WTC11 (cell line): ENCODE data around the gene MIGA1. TPM values are rescaled to one million over a fixed set of nuclear protein-coding genes. Genes with fewer than 3 reads are reported as not detected.

ENCODE experiments used
- ATAC-seq: fragments of 200-7000 bp; cut with Tn5 transposase; 2 replicates; pipeline ENCODE4 v1.10.0; 2021; ENCODE audit warnings: mild to moderate bottlenecking, moderate library complexity
- CTCF ChIA-PET: fragments of 300-600 bp; sonication (Branson Sonifier 250); formaldehyde crosslinking; loops from one replicate; lab custom pipeline; 2021; ENCODE audit warnings: antibody characterized with exemption; lab: Charles Lee
- POLR2A ChIA-PET: fragments of 350-600 bp; sonication (Branson Sonifier 250); formaldehyde crosslinking; loops from one replicate; lab custom pipeline; 2021; ENCODE audit warnings: antibody characterized with exemption; lab: Charles Lee
- DNase-seq: peaks from one replicate; pipeline ENCODE4 v3.0.0; 2021; ENCODE audit warnings: low spot score
- H3K27ac Mint-ChIP-seq: 2 replicates; pipeline ENCODE4 v1.8.0; 2021; ENCODE audit warnings: mixed read lengths
- H3K27me3 Mint-ChIP-seq: 2 replicates; pipeline ENCODE4 v1.8.0; 2021; ENCODE audit warnings: low read depth, mild to moderate bottlenecking, moderate library complexity, mixed read lengths
- H3K36me3 Mint-ChIP-seq: 2 replicates; pipeline ENCODE4 v1.8.0; 2021; ENCODE audit warnings: mixed read lengths
- H3K4me1 Mint-ChIP-seq: 2 replicates; pipeline ENCODE4 v1.8.0; 2022; ENCODE audit warnings: mixed read lengths
- H3K4me3 Mint-ChIP-seq: 2 replicates; pipeline ENCODE4 v1.8.0; 2021; ENCODE audit warnings: mild to moderate bottlenecking, moderate library complexity, mixed read lengths
- H3K9me3 Mint-ChIP-seq: 2 replicates; pipeline ENCODE4 v1.8.0; 2021; ENCODE audit warnings: mixed read lengths
- CREM ChIP-seq: sonication (generic); formaldehyde crosslinking; IDR thresholded peaks from 2 replicates; pipeline ENCODE4 v1.8.1; 2022; ENCODE audit warnings: mild to moderate bottlenecking, missing genetic modification reagents, moderate library complexity
- FOXP1 ChIP-seq: sonication (generic); formaldehyde crosslinking; IDR thresholded peaks from 2 replicates; pipeline ENCODE4 v1.8.0; 2022; ENCODE audit warnings: missing genetic modification reagents, mild to moderate bottlenecking, moderate library complexity, borderline replicate concordance
- GTF2I ChIP-seq: fragments of 250-450 bp; sonication (Bioruptor Pico); conservative IDR thresholded peaks from 2 replicates; pipeline ENCODE4 v1.4.0; 2021; ENCODE audit warnings: mild to moderate bottlenecking
- JUN ChIP-seq: sonication (generic); formaldehyde crosslinking; IDR thresholded peaks from 2 replicates; pipeline ENCODE4 v1.8.0; 2023; ENCODE audit warnings: mild to moderate bottlenecking, missing genetic modification reagents
- KAT7 ChIP-seq: sonication (generic); formaldehyde crosslinking; IDR thresholded peaks from 2 replicates; pipeline ENCODE4 v1.8.1; 2023; ENCODE audit warnings: missing genetic modification reagents, mild to moderate bottlenecking, borderline replicate concordance
- NFATC4 ChIP-seq: fragments of 250-450 bp; sonication (Bioruptor Pico); IDR thresholded peaks from 2 replicates; pipeline ENCODE4 v1.9.0; 2021; ENCODE audit warnings: mild to moderate bottlenecking
- RELA ChIP-seq: sonication (generic); formaldehyde crosslinking; IDR thresholded peaks from 2 replicates; pipeline ENCODE4 v1.8.1; 2022; ENCODE audit warnings: missing genetic modification reagents, mild to moderate bottlenecking, borderline replicate concordance
- ZBTB21 ChIP-seq: sonication (generic); formaldehyde crosslinking; IDR thresholded peaks from 2 replicates; pipeline ENCODE4 v1.8.1; 2023; ENCODE audit warnings: mild to moderate bottlenecking, missing genetic modification reagents, borderline replicate concordance
- ZNF263 ChIP-seq: sonication (generic); formaldehyde crosslinking; IDR thresholded peaks from 2 replicates; pipeline ENCODE4 v1.8.1; 2022; ENCODE audit warnings: low read depth, mild to moderate bottlenecking, moderate library complexity, missing genetic modification reagents
- ZNF671 ChIP-seq: fragments of 250-450 bp; sonication (Bioruptor Pico); IDR thresholded peaks from 2 replicates; pipeline ENCODE4 v1.8.0; 2021; ENCODE audit warnings: mild to moderate bottlenecking
- total RNA-seq: library from RNA; stranded (reverse); gene quantifications from 3 replicates; pipeline ENCODE4 v1.2.3, GENCODE V29; 2021
- TF ChIP-seq, protein P1 (sequence below): sonication (generic); formaldehyde crosslinking; IDR thresholded peaks from 2 replicates; pipeline ENCODE4 v1.8.0; 2022; ENCODE audit warnings: mild to moderate bottlenecking, missing genetic modification reagents
- TF ChIP-seq, protein P2 (sequence below): sonication (generic); formaldehyde crosslinking; IDR thresholded peaks from 2 replicates; pipeline ENCODE4 v1.8.1; 2022; ENCODE audit warnings: missing genetic modification reagents, borderline replicate concordance
- TF ChIP-seq, protein P3 (sequence below): fragments of 250-450 bp; sonication (Bioruptor Pico); IDR thresholded peaks from 2 replicates; pipeline ENCODE4 v1.8.0; 2021; ENCODE audit warnings: mild to moderate bottlenecking
- TF ChIP-seq, protein P4 (sequence below): sonication (generic); formaldehyde crosslinking; IDR thresholded peaks from 2 replicates; pipeline ENCODE4 v1.8.0; 2022; ENCODE audit warnings: mild to moderate bottlenecking, missing genetic modification reagents
- TF ChIP-seq, protein P5 (sequence below): fragments of 250-450 bp; sonication (Bioruptor Pico); IDR thresholded peaks from 2 replicates; pipeline ENCODE4 v2.1.2; 2022; ENCODE audit warnings: mild to moderate bottlenecking, moderate library complexity
- TF ChIP-seq, protein P6 (sequence below): sonication (generic); formaldehyde crosslinking; IDR thresholded peaks from 2 replicates; pipeline ENCODE4 v1.8.1; 2023; ENCODE audit warnings: mild to moderate bottlenecking, missing genetic modification reagents, borderline replicate concordance
- TF ChIP-seq, protein P7 (sequence below): sonication (generic); formaldehyde crosslinking; IDR thresholded peaks from 2 replicates; pipeline ENCODE4 v1.8.1; 2022; ENCODE audit warnings: low read depth, mild to moderate bottlenecking, moderate library complexity, missing genetic modification reagents, borderline replicate concordance
- TF ChIP-seq, protein P8 (sequence below): sonication (generic); formaldehyde crosslinking; IDR thresholded peaks from 2 replicates; pipeline ENCODE4 v1.8.0; 2023; ENCODE audit warnings: missing genetic modification reagents
- TF ChIP-seq, protein P9 (sequence below): sonication (generic); formaldehyde crosslinking; IDR thresholded peaks from 2 replicates; pipeline ENCODE4 v1.8.1; 2022; ENCODE audit warnings: low read depth, missing genetic modification reagents, borderline replicate concordance
- TF ChIP-seq, protein P10 (sequence below): fragments of 250-450 bp; sonication (Bioruptor Pico); IDR thresholded peaks from 2 replicates; pipeline ENCODE4 v1.9.0; 2021; ENCODE audit warnings: mild to moderate bottlenecking

The MIGA1 gene
- total RNA-seq, 1 experiment from 2014 or later = 6.2 TPM

DNA sequence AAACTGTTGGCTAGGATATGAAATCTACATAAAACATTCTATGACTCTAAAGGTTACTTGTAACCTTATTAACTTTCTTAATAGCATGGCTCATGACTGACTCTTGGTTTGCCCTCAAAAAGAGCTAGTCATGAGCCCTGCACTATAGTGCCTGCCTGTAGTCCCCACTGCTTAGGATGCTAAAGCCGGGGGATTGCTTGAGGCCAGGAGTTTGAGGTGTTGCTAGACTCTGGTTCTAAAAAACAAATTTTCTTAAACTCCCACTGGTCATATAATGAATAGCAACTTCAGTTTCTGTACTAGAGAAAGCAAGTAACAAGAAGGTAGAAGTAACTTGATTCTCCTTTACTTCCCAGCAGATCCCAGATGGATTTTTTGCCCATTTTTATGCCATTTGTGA is 93.2 kb downstream of the MIGA1 start (continued):
- TF ChIP-seq, protein P1, sequence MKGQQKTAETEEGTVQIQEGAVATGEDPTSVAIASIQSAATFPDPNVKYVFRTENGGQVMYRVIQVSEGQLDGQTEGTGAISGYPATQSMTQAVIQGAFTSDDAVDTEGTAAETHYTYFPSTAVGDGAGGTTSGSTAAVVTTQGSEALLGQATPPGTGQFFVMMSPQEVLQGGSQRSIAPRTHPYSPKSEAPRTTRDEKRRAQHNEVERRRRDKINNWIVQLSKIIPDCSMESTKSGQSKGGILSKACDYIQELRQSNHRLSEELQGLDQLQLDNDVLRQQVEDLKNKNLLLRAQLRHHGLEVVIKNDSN (CRISPR knock-in tag) = no peak
- TF ChIP-seq ZBTB21 = no peak
- TF ChIP-seq, protein P2, sequence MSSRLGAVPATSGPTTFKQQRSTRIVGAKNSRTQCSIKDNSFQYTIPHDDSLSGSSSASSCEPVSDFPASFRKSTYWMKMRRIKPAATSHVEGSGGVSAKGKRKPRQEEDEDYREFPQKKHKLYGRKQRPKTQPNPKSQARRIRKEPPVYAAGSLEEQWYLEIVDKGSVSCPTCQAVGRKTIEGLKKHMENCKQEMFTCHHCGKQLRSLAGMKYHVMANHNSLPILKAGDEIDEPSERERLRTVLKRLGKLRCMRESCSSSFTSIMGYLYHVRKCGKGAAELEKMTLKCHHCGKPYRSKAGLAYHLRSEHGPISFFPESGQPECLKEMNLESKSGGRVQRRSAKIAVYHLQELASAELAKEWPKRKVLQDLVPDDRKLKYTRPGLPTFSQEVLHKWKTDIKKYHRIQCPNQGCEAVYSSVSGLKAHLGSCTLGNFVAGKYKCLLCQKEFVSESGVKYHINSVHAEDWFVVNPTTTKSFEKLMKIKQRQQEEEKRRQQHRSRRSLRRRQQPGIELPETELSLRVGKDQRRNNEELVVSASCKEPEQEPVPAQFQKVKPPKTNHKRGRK (CRISPR knock-in tag) = no peak
- no peak for TF ChIP-seq ZNF671

DNA sequence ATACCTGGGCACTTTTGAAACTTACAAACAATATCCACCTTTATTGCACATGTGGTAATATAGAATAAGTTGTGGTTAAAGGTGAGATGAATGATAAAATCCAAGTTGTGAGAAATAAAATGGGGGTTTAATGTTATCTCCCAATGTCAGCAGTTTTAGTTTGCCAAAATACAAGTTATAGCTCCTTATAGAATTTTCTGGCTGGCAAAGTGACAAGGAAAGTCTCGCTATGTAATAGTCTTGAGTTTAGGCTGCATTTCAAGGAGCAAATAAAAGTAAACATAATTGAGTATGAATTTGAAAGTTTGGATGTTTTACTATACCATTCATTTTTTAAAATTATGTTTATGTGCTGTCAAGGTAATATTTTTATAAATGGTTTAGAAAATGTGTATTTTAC is 94.0 kb downstream of the MIGA1 start:
- ATAC-seq (no peak), DNase-seq (no peak)
- Mint-ChIP-seq H3K36me3 (peaks cover 10% of the 10 kb centered on the region), H3K27ac (no peak overlapping the region), H3K4me1 (no peaks in the 10 kb centered on the region), H3K27me3 (no peaks in the 10 kb centered on the region), H3K4me3 (no peak overlapping the region), H3K9me3 (no peaks in the 10 kb centered on the region)
- TF ChIP-seq, protein P3, sequence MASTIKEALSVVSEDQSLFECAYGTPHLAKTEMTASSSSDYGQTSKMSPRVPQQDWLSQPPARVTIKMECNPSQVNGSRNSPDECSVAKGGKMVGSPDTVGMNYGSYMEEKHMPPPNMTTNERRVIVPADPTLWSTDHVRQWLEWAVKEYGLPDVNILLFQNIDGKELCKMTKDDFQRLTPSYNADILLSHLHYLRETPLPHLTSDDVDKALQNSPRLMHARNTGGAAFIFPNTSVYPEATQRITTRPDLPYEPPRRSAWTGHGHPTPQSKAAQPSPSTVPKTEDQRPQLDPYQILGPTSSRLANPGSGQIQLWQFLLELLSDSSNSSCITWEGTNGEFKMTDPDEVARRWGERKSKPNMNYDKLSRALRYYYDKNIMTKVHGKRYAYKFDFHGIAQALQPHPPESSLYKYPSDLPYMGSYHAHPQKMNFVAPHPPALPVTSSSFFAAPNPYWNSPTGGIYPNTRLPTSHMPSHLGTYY (CRISPR knock-in tag) = no peak
- no peak for TF ChIP-seq ZNF263
- no peak for TF ChIP-seq JUN
- no peak for TF ChIP-seq KAT7
- TF ChIP-seq, protein P4, sequence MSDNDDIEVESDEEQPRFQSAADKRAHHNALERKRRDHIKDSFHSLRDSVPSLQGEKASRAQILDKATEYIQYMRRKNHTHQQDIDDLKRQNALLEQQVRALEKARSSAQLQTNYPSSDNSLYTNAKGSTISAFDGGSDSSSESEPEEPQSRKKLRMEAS (CRISPR knock-in tag) = no peak
- no peak for TF ChIP-seq ZNF671
- TF ChIP-seq, protein P1 (CRISPR knock-in tag) = no peak
- TF ChIP-seq, protein P5, sequence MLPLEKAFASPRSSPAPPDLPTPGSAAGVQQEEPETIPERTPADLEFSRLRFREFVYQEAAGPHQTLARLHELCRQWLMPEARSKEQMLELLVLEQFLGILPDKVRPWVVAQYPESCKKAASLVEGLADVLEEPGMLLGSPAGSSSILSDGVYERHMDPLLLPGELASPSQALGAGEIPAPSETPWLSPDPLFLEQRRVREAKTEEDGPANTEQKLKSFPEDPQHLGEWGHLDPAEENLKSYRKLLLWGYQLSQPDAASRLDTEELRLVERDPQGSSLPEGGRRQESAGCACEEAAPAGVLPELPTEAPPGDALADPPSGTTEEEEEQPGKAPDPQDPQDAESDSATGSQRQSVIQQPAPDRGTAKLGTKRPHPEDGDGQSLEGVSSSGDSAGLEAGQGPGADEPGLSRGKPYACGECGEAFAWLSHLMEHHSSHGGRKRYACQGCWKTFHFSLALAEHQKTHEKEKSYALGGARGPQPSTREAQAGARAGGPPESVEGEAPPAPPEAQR = no peak
- TF ChIP-seq, protein P6, sequence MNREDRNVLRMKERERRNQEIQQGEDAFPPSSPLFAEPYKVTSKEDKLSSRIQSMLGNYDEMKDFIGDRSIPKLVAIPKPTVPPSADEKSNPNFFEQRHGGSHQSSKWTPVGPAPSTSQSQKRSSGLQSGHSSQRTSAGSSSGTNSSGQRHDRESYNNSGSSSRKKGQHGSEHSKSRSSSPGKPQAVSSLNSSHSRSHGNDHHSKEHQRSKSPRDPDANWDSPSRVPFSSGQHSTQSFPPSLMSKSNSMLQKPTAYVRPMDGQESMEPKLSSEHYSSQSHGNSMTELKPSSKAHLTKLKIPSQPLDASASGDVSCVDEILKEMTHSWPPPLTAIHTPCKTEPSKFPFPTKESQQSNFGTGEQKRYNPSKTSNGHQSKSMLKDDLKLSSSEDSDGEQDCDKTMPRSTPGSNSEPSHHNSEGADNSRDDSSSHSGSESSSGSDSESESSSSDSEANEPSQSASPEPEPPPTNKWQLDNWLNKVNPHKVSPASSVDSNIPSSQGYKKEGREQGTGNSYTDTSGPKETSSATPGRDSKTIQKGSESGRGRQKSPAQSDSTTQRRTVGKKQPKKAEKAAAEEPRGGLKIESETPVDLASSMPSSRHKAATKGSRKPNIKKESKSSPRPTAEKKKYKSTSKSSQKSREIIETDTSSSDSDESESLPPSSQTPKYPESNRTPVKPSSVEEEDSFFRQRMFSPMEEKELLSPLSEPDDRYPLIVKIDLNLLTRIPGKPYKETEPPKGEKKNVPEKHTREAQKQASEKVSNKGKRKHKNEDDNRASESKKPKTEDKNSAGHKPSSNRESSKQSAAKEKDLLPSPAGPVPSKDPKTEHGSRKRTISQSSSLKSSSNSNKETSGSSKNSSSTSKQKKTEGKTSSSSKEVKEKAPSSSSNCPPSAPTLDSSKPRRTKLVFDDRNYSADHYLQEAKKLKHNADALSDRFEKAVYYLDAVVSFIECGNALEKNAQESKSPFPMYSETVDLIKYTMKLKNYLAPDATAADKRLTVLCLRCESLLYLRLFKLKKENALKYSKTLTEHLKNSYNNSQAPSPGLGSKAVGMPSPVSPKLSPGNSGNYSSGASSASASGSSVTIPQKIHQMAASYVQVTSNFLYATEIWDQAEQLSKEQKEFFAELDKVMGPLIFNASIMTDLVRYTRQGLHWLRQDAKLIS = no peak
- TF ChIP-seq GTF2I (CRISPR knock-in tag) = no peak
- no peak for TF ChIP-seq FOXP1
- no peak for TF ChIP-seq CREM (CRISPR knock-in tag)
- TF ChIP-seq, protein P7, sequence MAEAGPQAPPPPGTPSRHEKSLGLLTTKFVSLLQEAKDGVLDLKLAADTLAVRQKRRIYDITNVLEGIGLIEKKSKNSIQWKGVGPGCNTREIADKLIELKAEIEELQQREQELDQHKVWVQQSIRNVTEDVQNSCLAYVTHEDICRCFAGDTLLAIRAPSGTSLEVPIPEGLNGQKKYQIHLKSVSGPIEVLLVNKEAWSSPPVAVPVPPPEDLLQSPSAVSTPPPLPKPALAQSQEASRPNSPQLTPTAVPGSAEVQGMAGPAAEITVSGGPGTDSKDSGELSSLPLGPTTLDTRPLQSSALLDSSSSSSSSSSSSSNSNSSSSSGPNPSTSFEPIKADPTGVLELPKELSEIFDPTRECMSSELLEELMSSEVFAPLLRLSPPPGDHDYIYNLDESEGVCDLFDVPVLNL (CRISPR knock-in tag) = no peak
- TF ChIP-seq, protein P8, sequence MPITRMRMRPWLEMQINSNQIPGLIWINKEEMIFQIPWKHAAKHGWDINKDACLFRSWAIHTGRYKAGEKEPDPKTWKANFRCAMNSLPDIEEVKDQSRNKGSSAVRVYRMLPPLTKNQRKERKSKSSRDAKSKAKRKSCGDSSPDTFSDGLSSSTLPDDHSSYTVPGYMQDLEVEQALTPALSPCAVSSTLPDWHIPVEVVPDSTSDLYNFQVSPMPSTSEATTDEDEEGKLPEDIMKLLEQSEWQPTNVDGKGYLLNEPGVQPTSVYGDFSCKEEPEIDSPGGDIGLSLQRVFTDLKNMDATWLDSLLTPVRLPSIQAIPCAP = no peak
- no peak for TF ChIP-seq RELA (CRISPR knock-in tag)
- TF ChIP-seq, protein P9, sequence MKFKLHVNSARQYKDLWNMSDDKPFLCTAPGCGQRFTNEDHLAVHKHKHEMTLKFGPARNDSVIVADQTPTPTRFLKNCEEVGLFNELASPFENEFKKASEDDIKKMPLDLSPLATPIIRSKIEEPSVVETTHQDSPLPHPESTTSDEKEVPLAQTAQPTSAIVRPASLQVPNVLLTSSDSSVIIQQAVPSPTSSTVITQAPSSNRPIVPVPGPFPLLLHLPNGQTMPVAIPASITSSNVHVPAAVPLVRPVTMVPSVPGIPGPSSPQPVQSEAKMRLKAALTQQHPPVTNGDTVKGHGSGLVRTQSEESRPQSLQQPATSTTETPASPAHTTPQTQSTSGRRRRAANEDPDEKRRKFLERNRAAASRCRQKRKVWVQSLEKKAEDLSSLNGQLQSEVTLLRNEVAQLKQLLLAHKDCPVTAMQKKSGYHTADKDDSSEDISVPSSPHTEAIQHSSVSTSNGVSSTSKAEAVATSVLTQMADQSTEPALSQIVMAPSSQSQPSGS (CRISPR knock-in tag) = no peak
- TF ChIP-seq NFATC4 (CRISPR knock-in tag) = no peak
- TF ChIP-seq, protein P10, sequence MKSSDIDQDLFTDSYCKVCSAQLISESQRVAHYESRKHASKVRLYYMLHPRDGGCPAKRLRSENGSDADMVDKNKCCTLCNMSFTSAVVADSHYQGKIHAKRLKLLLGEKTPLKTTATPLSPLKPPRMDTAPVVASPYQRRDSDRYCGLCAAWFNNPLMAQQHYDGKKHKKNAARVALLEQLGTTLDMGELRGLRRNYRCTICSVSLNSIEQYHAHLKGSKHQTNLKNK (CRISPR knock-in tag) = no peak
- ChIA-PET CTCF (no interaction called here), POLR2A (no interaction called here)
